Lower leg skin (tissue), 4 donors: Measurements from ENCODE around the gene INTS6. TPM values are rescaled to one million over a fixed set of nuclear protein-coding genes. Genes with fewer than 3 reads are reported as not detected.

Source experiments
- DNase-seq, 2 donors: peaks; one replicate each; pipeline ENCODE4 v3.0.0-alpha.2; 2019; ENCODE audit warnings: low spot score in 2 of 2
- H3K4me3 ChIP-seq: fragments of 200-600 bp; sonication (generic); 2 replicates; pipeline ENCODE4 v1.5.1; 2017; ENCODE audit warnings: mild to moderate bottlenecking, low read depth; ENCODE audit not compliant: poor library complexity, severe bottlenecking
- POLR2A ChIP-seq, 2 donors: fragments of 450-650 bp; IDR thresholded peaks; one replicate each; pipeline ENCODE4 v1.6.1; 2016 to 2017; ENCODE audit warnings: antibody characterized with exemption in 2 of 2, mild to moderate bottlenecking in 1 of 2, moderate library complexity in 1 of 2
- WGBS, 2 donors: methylation state at CpG; one replicate each; pipeline ENCODE4 v1.1.5; 2018; 5-methylcytosine and 5-hydroxymethylcytosine counted together
- intact Hi-C: fragments of 100-400 bp; cut with DNase I; formaldehyde crosslinking; loops from one replicate; pipeline ENCODE4 v1.15.0; 2023; ENCODE audit warnings: low total_unique reads
- total RNA-seq, 4 donors: library from RNA; depleted of rRNA; stranded (reverse); fragments of >200 nt; gene quantifications; one replicate each; pipeline ENCODE4 v1.1.0, GENCODE V29; 2016
- TF ChIP-seq, protein P1 (sequence below), 3 donors: fragments of 450-650 bp; IDR thresholded peaks; one replicate each; pipeline ENCODE4 v1.5.1; 2016; ENCODE audit warnings: antibody characterized with exemption in 3 of 3, mild to moderate bottlenecking in 3 of 3, moderate library complexity in 2 of 3

The INTS6 gene
- total RNA-seq, 4 donors from 2014 or later, result 35.2 to 48.6 (median 41.3) TPM

DNA sequence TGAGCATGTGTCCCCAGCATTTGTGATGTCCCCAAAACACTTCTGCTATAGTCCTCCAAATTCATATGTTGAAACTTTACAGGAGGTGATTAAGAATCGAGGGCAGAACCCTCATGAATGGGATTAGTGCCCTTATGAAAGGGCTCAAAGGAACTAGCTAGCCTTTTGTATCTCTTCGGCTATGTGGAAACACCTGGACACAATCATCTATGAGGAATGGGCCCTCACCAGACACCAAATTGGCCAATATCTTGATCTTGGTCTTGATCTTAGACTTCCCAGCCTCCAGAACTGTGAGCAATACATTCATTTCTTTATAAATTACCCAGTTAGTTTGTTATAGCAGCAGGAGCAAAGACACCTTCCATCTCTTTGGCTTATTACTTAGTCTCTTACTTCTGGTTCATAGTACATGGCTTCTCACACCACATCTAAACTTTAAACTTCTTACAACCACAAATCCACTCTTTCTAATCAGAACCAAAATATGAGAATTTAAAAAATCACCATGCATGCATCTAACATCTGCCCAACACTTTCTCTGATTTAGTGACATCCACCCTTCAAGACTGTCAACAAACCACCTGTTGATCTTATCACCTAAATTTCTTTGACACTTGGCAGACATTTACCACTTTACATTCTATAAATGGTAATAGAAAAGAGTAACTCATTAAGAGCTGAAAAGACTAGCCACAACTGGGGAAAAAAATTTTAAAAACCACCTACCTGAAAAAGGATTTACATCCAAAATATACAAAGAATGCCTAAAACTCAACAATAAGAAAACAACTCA is 120.1 kb downstream of the INTS6 start:
- TF ChIP-seq POLR2A (IDR thresholded peaks at IDR 0.05), result no peak
- TF ChIP-seq, protein P1, sequence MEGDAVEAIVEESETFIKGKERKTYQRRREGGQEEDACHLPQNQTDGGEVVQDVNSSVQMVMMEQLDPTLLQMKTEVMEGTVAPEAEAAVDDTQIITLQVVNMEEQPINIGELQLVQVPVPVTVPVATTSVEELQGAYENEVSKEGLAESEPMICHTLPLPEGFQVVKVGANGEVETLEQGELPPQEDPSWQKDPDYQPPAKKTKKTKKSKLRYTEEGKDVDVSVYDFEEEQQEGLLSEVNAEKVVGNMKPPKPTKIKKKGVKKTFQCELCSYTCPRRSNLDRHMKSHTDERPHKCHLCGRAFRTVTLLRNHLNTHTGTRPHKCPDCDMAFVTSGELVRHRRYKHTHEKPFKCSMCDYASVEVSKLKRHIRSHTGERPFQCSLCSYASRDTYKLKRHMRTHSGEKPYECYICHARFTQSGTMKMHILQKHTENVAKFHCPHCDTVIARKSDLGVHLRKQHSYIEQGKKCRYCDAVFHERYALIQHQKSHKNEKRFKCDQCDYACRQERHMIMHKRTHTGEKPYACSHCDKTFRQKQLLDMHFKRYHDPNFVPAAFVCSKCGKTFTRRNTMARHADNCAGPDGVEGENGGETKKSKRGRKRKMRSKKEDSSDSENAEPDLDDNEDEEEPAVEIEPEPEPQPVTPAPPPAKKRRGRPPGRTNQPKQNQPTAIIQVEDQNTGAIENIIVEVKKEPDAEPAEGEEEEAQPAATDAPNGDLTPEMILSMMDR (IDR thresholded peaks at IDR 0.05), result no peak
- 83 to 90% methylated on average over 2 of the region's 2 CpGs for WGBS, 2 donors
- intact Hi-C loops, result no loop called here
- no peak overlapping the region for H3K4me3 ChIP-seq
- DNase-seq, result no peak

- intact Hi-C loops, result no loop called here
- WGBS, 2 donors, result 70 to 77% methylated on average over 6 of the region's 6 CpGs
- no peak for TF ChIP-seq POLR2A (IDR thresholded peaks at IDR 0.05)
- TF ChIP-seq, protein P1 (IDR thresholded peaks at IDR 0.05), result no peak
- H3K4me3 ChIP-seq, result no peak overlapping the region
- no peak for DNase-seq
Observed at GRCh38 chr13:51331354-51331861, 121.4 kb downstream of the INTS6 start.

DNA sequence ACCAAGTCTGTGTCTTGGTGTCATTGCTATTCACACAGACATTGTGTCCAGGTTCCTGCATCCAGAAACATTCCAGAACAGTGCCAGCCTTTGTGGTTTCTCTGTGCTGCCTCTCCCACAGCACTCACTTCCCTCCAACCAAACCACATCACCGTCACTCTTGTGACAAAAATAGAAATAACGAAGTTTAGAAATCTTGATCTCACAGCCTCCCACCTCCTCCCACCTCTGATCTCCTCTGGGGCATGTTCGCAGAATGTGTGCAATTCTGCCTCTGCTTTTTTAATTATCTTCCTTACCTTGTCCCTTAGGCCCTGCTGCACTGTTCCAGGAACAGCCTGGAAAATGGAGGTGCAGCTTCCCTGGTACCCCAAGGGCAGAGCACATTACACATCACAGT is 122.0 kb downstream of the INTS6 start:
- intact Hi-C loops, result no loop called here
- no peak for TF ChIP-seq POLR2A (IDR thresholded peaks at IDR 0.05)
- TF ChIP-seq, protein P1 (IDR thresholded peaks at IDR 0.05), result no peak
- DNase-seq, result no peak
- 46 to 49% methylated on average over 3 of the region's 3 CpGs for WGBS, 2 donors
- no peak overlapping the region for H3K4me3 ChIP-seq

DNA sequence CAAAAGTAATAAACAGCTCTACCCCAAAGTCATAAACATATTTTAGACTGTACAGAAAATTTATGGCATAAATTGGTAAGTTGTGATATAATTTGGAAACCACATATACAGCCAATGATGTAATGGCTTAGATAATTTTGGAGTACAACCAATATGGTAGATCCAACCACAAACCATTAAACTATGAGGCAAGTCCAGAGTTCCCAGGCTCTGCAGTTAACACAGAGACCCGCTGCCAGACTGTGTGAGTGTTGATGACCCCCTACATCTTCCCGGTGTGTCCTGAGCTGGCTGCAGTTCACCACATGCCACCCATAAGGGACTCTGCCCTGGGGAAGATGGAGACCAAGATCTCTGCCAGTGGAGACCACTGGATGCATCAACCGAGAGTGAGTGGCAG is 123.2 kb downstream of the INTS6 start:
- 82 to 89% methylated on average over 3 of the region's 3 CpGs for WGBS, 2 donors
- no peak overlapping the region for H3K4me3 ChIP-seq
- no peak for DNase-seq
- no peak for TF ChIP-seq POLR2A (IDR thresholded peaks at IDR 0.05)
- TF ChIP-seq, protein P1 (IDR thresholded peaks at IDR 0.05), result no peak
- intact Hi-C loops, result no loop called here

- no peak overlapping the region for H3K4me3 ChIP-seq
- no peak for TF ChIP-seq POLR2A (IDR thresholded peaks at IDR 0.05)
- TF ChIP-seq, protein P1 (IDR thresholded peaks at IDR 0.05), result no peak
- no peak for DNase-seq
- WGBS, 2 donors, result 59 to 75% methylated on average over 6 of the region's 6 CpGs
- intact Hi-C loops, result no loop called here
Observed at GRCh38 chr13:51328488-51328887, 124.3 kb downstream of the INTS6 start.
